ENCODE results near the gene PRDM15.

Gene PRDM15

GRCh38 chr21:41864311-41865001 lies 14.7 kb downstream of the PRDM15 start:
- Mint-ChIP-seq H3K27ac (no peak overlapping the region), H3K4me3 (no peak overlapping the region), H3K4me1 (peaks cover 40% of the 10 kb centered on the region), H3K9me3 (no peaks in the 10 kb centered on the region), H3K36me3 (peaks cover 5% of the 10 kb centered on the region)
- DNase-seq (ENCODE audit: low spot score in 2 of 2): no peak
- no peak for ATAC-seq

- Mint-ChIP-seq H3K9me3 (no peaks in the 10 kb centered on the region), H3K27ac (peak overlapping the region; percentile 27), H3K4me1 (peaks cover 35% of the 10 kb centered on the region)
These were observed 15.8 kb downstream of the PRDM15 start for GRCh38 chr21:41863439-41863740.

GRCh38 chr21:41861987-41862386 lies 17.2 kb downstream of the PRDM15 start:
- ATAC-seq (no peak), DNase-seq (ENCODE audit: low spot score in 2 of 2) (no peak)
- Mint-ChIP-seq H3K4me3 (no peak overlapping the region), H3K9me3 (no peaks in the 10 kb centered on the region), H3K36me3 (peaks cover 24% of the 10 kb centered on the region), H3K4me1 (peaks cover 35% of the 10 kb centered on the region), H3K27ac (no peak overlapping the region)

More at GRCh38 chr21:41863439-41863740, 15.8 kb downstream of the PRDM15 start:
- ATAC-seq (no peak), DNase-seq (ENCODE audit: low spot score in 2 of 2) (no peak)
- Mint-ChIP-seq H3K4me3 (no peak overlapping the region), H3K36me3 (peaks cover 15% of the 10 kb centered on the region)

GRCh38 chr21:41861255-41861654 lies 17.9 kb downstream of the PRDM15 start:
- peaks cover 32% of the 10 kb centered on the region for H3K36me3 Mint-ChIP-seq
- no peaks in the 10 kb centered on the region for H3K9me3 Mint-ChIP-seq
- no peak overlapping the region for H3K4me3 Mint-ChIP-seq
- H3K4me1 Mint-ChIP-seq: peaks cover 35% of the 10 kb centered on the region
- H3K27ac Mint-ChIP-seq: no peak overlapping the region
- no peak for ATAC-seq
- no peak for DNase-seq (ENCODE audit: low spot score in 2 of 2)

- no peak overlapping the region for H3K27ac Mint-ChIP-seq
- peaks cover 39% of the 10 kb centered on the region for H3K36me3 Mint-ChIP-seq
- DNase-seq (ENCODE audit: low spot score in 2 of 2): no peak
- peaks cover 17% of the 10 kb centered on the region for H3K4me1 Mint-ChIP-seq
- H3K4me3 Mint-ChIP-seq: no peak overlapping the region
- ATAC-seq: no peak
- no peaks in the 10 kb centered on the region for H3K9me3 Mint-ChIP-seq
These were observed 19.7 kb downstream of the PRDM15 start for GRCh38 chr21:41859297-41859980.

- ATAC-seq (no peak), DNase-seq (ENCODE audit: low spot score in 2 of 2) (no peak)
- no peak overlapping the region for H3K4me3 Mint-ChIP-seq
- H3K9me3 Mint-ChIP-seq: no peaks in the 10 kb centered on the region
- peaks cover 15% of the 10 kb centered on the region for H3K4me1 Mint-ChIP-seq
- peaks cover 44% of the 10 kb centered on the region for H3K36me3 Mint-ChIP-seq
- H3K27ac Mint-ChIP-seq: no peak overlapping the region
These were observed 20.5 kb downstream of the PRDM15 start for GRCh38 chr21:41858466-41859296.

- Mint-ChIP-seq H3K27ac (no peak overlapping the region), H3K9me3 (no peaks in the 10 kb centered on the region), H3K4me3 (no peak overlapping the region), H3K36me3 (peaks cover 53% of the 10 kb centered on the region), H3K4me1 (peaks cover 9% of the 10 kb centered on the region)
- no peak for DNase-seq (ENCODE audit: low spot score in 2 of 2)
- ATAC-seq: no peak
These were observed 21.3 kb downstream of the PRDM15 start for GRCh38 chr21:41857771-41858300.

- H3K4me1 Mint-ChIP-seq: peaks cover 6% of the 10 kb centered on the region
- ATAC-seq (no peak), DNase-seq (ENCODE audit: low spot score in 2 of 2) (no peak)
- no peak overlapping the region for H3K27ac Mint-ChIP-seq
- H3K4me3 Mint-ChIP-seq: no peak overlapping the region
- no peaks in the 10 kb centered on the region for H3K9me3 Mint-ChIP-seq
- H3K36me3 Mint-ChIP-seq: peaks cover 57% of the 10 kb centered on the region
These were observed 22.6 kb downstream of the PRDM15 start for GRCh38 chr21:41856572-41856971.

DNA sequence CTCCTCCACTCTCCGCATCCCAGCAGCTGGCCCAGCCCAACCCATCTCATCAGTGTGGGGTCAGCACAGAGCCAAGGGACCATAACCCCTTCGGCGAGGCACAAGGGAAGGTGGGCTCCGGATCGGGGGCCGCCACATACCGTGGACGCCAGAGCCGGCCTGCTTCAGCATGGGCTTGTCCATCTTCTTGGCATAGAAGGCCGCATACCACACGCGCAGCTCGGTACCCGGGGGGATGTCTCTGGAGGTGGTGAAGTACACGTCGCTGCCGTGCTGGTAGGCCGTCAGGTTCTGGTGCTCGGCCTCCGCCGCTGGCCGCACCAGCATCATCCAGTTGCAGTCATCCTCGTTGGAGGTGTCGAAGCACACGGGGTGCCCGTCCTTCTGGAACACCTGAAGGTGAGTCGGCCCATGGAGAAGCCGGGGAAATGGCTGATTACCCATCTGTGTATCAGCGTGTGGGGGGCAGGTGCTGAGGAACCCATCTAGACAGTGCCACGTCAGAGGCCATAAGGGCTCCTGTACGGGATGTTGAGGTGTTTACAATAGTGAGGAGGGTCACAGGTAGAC lies 24.6 kb downstream of the PRDM15 start:
- H3K4me3 Mint-ChIP-seq: no peak overlapping the region
- ATAC-seq (no peak), DNase-seq (ENCODE audit: low spot score in 2 of 2) (no peak)
- no peak overlapping the region for H3K27ac Mint-ChIP-seq
- no peaks in the 10 kb centered on the region for H3K9me3 Mint-ChIP-seq
- H3K4me1 Mint-ChIP-seq: no peaks in the 10 kb centered on the region
- H3K36me3 Mint-ChIP-seq: peaks cover 62% of the 10 kb centered on the region

GRCh38 chr21:41852929-41853320 lies 26.2 kb downstream of the PRDM15 start:
- no peak for DNase-seq (ENCODE audit: low spot score in 2 of 2)
- Mint-ChIP-seq H3K36me3 (peaks cover 66% of the 10 kb centered on the region), H3K4me3 (no peak overlapping the region), H3K27ac (no peak overlapping the region), H3K9me3 (no peaks in the 10 kb centered on the region), H3K4me1 (no peaks in the 10 kb centered on the region)
- no peak for ATAC-seq

DNA sequence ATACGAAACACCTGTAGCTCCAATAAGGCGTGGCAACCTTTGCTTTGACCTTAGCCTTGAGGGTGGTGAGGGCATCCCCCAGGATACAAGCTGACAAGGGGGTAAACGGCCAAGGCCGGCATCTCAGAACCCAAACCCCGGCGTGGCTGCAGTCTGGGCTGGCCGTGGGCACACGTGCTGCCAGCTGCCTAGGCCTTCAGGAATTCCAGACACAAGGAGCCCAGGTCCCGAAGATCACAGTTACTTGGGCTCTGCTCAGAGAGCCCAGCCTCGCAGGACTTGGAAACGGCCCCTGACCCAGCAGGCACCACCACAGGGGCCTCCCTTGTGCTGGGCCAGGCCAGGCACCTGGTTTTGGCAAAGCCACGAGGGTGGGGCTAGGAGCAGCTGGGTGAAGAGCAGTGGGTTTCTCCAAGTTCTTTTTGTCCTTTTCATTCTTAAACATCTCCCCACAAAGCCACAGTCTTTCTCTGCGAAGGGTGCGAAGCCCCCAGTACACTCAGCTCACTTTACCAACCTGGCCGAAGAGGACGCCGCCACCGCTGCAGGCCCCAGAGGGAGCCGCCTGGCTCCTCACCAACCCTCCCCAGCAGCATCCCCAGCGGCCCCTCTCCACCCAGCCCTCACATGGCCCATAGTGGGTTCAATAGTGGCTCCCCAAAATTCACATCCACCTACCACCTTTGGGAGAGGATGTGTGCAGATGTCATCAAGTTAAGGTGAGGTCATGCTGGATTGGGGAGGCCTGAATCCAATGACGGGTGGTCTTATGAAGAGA lies 26.8 kb downstream of the PRDM15 start:
- no peak for ATAC-seq
- Mint-ChIP-seq H3K36me3 (peaks cover 62% of the 10 kb centered on the region), H3K4me1 (no peaks in the 10 kb centered on the region), H3K27ac (no peak overlapping the region), H3K9me3 (no peaks in the 10 kb centered on the region), H3K4me3 (no peak overlapping the region)
- DNase-seq (ENCODE audit: low spot score in 2 of 2): no peak

DNA sequence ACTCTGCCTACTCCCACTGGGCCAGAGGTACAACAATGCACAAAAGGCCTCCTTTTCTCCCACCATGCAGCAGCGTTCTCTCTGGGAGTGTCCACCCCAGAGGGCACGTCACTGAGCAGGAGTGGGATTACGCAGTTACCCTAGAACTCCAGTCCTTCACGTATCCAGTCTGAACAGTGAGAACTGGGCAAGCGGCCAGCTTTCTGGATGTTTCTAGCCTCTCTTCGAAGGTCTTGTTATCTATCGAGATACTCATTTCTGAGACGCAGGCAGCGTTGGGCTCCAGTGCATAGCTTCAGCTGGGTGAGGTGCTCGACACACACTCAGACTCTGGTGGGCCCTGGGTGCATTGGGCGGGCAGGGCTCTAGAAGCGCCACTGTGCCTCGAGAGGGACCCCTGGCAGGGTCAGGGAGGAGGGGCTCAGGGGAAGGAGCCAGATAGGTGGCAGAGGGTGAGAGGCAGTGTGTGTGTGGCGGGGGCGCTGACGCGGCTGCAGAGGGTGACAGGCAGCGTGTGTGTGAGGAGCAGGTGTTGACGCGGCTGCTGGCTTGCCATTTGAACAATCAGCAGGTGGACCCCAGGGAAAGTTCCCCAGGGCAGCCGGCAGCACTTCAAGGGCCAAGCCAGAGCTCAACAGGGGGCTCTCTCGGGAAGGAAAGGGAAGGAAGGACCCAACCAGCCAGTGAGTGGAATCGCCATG lies 27.9 kb downstream of the PRDM15 start:
- Mint-ChIP-seq H3K4me3 (no peak overlapping the region), H3K27ac (no peak overlapping the region)

DNA sequence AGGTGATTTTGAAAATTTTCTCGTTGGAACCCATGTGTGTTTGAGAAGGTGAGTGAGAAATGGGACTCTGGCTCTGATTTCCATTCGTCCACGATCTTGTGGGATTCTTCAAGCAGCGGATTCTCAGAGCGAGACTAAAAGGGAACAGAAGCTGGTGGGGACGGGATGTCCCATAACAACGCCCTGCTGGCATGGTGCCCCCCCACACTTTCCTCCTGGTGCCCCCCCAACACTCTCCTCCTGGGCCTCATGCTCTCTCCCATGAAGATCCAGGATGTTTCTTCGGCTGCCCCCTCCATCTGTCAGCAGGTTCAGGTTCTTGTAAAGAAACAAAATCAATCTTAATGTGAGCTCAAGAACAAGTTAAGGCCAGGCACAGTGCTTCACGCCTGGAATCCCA lies 29.1 kb downstream of the PRDM15 start:
- peaks cover 60% of the 10 kb centered on the region for H3K36me3 Mint-ChIP-seq

More for the DNA sequence above, 27.9 kb downstream of the PRDM15 start:
- Mint-ChIP-seq H3K4me1 (no peaks in the 10 kb centered on the region), H3K9me3 (no peaks in the 10 kb centered on the region), H3K36me3 (peaks cover 54% of the 10 kb centered on the region)
- ATAC-seq (no peak), DNase-seq (ENCODE audit: low spot score in 2 of 2) (no peak)

DNA sequence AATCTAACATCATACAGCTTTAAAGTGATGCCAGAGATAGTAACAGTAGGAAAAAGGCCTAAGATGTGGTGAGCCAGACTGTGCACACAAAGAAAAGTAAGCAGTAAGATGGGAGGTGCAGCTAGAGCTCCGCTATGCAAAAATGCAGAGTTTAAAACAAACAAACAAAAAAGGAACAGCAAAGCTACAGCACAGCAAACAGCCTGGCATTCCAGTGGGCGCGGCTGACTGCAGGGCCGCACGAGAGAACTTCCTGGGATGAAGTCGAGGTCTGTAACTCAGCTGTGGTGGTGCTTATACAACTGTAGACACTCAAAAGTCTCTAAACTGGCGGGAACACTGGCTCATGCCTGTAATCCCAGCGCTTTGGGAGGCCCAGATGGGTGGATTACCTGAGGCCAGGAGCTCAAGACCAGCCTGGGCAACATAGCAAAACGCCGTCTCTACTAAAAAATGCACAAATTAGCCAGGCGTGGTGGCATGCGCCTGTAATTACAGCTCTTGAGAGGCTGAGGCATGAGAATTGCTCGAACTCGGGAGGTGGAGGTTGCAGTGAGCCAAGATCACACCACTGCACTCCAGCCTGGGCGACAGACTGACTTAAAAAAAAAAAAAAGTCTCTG lies 30.1 kb downstream of the PRDM15 start:
- Mint-ChIP-seq H3K9me3 (no peaks in the 10 kb centered on the region), H3K4me1 (no peaks in the 10 kb centered on the region), H3K36me3 (peaks cover 53% of the 10 kb centered on the region), H3K27ac (no peak overlapping the region), H3K4me3 (no peak overlapping the region)
- DNase-seq (ENCODE audit: low spot score in 2 of 2) (no peak), ATAC-seq (no peak)

More for the DNA sequence above, 29.1 kb downstream of the PRDM15 start:
- Mint-ChIP-seq H3K27ac (no peak overlapping the region), H3K4me1 (no peaks in the 10 kb centered on the region), H3K4me3 (no peak overlapping the region), H3K9me3 (no peaks in the 10 kb centered on the region)
- ATAC-seq (no peak), DNase-seq (ENCODE audit: low spot score in 2 of 2) (no peak)

All from stimulated activated effector memory CD8-positive, alpha-beta T cell treated with anti-CD3 and anti-CD28 coated beads, Interleukin-12 subunit alpha, Interleukin-12 subunit beta, amount 100 ng/mL, for 72 hours (primary cell).